Smooth muscle cell (in vitro differentiated cells): ENCODE measurements around the gene CLDN5. TPM values are rescaled to one million over a fixed set of nuclear protein-coding genes. Genes with fewer than 3 reads are reported as not detected.
"Not testable (repeated sequence)": the region's sequence is repeated elsewhere in the genome, so short reads cannot be mapped to it uniquely, and the experiment has no call there.

Experiments
- DNase-seq: peaks from one replicate; lab custom pipeline; 2025; ENCODE audit not compliant: unreplicated experiment; lab: John Stamatoyannopoulos, UW
- H2AFZ ChIP-seq: fragments of 200-600 bp; sonication (generic); 2 replicates; pipeline ENCODE4 v1.6.0; 2016; ENCODE audit warnings: antibody characterized with exemption, low read depth, mild to moderate bottlenecking
- H3F3A ChIP-seq: fragments of 200-600 bp; sonication (generic); 2 replicates; pipeline ENCODE4 v1.6.0; 2017; ENCODE audit warnings: antibody characterized with exemption, low read depth
- H3K27ac ChIP-seq: fragments of 200-600 bp; sonication (generic); 2 replicates; pipeline ENCODE4 v1.5.1; 2016; ENCODE audit warnings: low read depth, mild to moderate bottlenecking
- H3K27me3 ChIP-seq: fragments of 200-600 bp; sonication (generic); 2 replicates; pipeline ENCODE4 v1.6.1; 2016; ENCODE audit warnings: low read depth, mild to moderate bottlenecking
- H3K36me3 ChIP-seq: fragments of 200-600 bp; sonication (generic); 2 replicates; pipeline ENCODE4 v1.5.1; 2016; ENCODE audit warnings: low read depth
- H3K4me1 ChIP-seq: fragments of 200-600 bp; sonication (generic); 2 replicates; pipeline ENCODE4 v1.5.1; 2016; ENCODE audit warnings: low read depth
- H3K4me2 ChIP-seq: fragments of 200-600 bp; sonication (generic); 2 replicates; pipeline ENCODE4 v1.6.0; 2016; ENCODE audit warnings: mild to moderate bottlenecking
- H3K4me3 ChIP-seq: fragments of 200-600 bp; sonication (generic); 2 replicates; pipeline ENCODE4 v1.5.1; 2016; ENCODE audit warnings: mild to moderate bottlenecking
- H3K79me2 ChIP-seq: fragments of 200-600 bp; sonication (generic); 2 replicates; pipeline ENCODE4 v1.6.0; 2016; ENCODE audit warnings: low read depth, mild to moderate bottlenecking
- H3K9ac ChIP-seq: fragments of 200-600 bp; sonication (generic); 2 replicates; pipeline ENCODE4 v1.6.0; 2016; ENCODE audit warnings: low read depth
- H3K9me3 ChIP-seq: fragments of 200-600 bp; sonication (generic); replicated peaks from 2 replicates; pipeline ENCODE4 v1.5.1; 2016; ENCODE audit warnings: low read depth
- H4K20me1 ChIP-seq: fragments of 200-600 bp; sonication (generic); 2 replicates; pipeline ENCODE4 v1.6.0; 2016; ENCODE audit warnings: low read depth
- WGBS: methylation state at CpG from one replicate; pipeline ENCODE4 v1.1.7; 2016; ENCODE audit warnings: low lambda C conversion rate; 5-methylcytosine and 5-hydroxymethylcytosine counted together
- polyA plus RNA-seq: library from polyadenylated mRNA; unstranded; fragments of >200 nt; fragmentation: Nextera tagmentation; extraction: Ambion mirVana; gene quantifications from 2 replicates; pipeline ENCODE4 v1.2.1, GENCODE V29; 2016
- total RNA-seq: library from RNA; depleted of rRNA; stranded (reverse); fragments of >200 nt; gene quantifications from 2 replicates; pipeline ENCODE4 v1.2.3, GENCODE V29; 2014
- TF ChIP-seq, protein P1 (sequence below): fragments of 200-600 bp; sonication (generic); IDR thresholded peaks from 2 replicates; pipeline ENCODE4 v1.5.1; 2017; ENCODE audit warnings: borderline replicate concordance, mild to moderate bottlenecking, antibody characterized with exemption; ENCODE audit not compliant: insufficient read depth, poor library complexity, severe bottlenecking

Gene CLDN5
- total and polyA plus RNA-seq, 2 experiments from 2014 or later, result 0.11 TPM; not detected in 1

GRCh38 chr22:19536564-19536963, 12.4 kb upstream of the CLDN5 start:
- Histone ChIP-seq H3K9me3 (no peaks in the 10 kb centered on the region), H3K4me2 (no peak overlapping the region), H3K4me3 (no peak overlapping the region), H3K9ac (no peak overlapping the region), H3F3A (no peaks in the 10 kb centered on the region), H4K20me1 (no peaks in the 10 kb centered on the region), H3K36me3 (no peaks in the 10 kb centered on the region), H3K27ac (no peak overlapping the region), H2AFZ (no peak overlapping the region), H3K4me1 (no peaks in the 10 kb centered on the region), H3K27me3 (peaks cover 8% of the 10 kb centered on the region), H3K79me2 (no peaks in the 10 kb centered on the region)
- DNase-seq, result no peak
- TF ChIP-seq, protein P1, sequence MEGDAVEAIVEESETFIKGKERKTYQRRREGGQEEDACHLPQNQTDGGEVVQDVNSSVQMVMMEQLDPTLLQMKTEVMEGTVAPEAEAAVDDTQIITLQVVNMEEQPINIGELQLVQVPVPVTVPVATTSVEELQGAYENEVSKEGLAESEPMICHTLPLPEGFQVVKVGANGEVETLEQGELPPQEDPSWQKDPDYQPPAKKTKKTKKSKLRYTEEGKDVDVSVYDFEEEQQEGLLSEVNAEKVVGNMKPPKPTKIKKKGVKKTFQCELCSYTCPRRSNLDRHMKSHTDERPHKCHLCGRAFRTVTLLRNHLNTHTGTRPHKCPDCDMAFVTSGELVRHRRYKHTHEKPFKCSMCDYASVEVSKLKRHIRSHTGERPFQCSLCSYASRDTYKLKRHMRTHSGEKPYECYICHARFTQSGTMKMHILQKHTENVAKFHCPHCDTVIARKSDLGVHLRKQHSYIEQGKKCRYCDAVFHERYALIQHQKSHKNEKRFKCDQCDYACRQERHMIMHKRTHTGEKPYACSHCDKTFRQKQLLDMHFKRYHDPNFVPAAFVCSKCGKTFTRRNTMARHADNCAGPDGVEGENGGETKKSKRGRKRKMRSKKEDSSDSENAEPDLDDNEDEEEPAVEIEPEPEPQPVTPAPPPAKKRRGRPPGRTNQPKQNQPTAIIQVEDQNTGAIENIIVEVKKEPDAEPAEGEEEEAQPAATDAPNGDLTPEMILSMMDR, result no peak
- 95% methylated on average over 9 of the region's 9 CpGs for WGBS

GRCh38 chr22:19535001-19535400, 10.8 kb upstream of the CLDN5 start:
- WGBS, result 88% methylated on average over 3 of the region's 3 CpGs
- Histone ChIP-seq H3K4me1 (no peaks in the 10 kb centered on the region), H3K27me3 (peaks cover 4% of the 10 kb centered on the region), H4K20me1 (no peaks in the 10 kb centered on the region), H2AFZ (no peak overlapping the region), H3F3A (no peaks in the 10 kb centered on the region), H3K36me3 (no peaks in the 10 kb centered on the region), H3K79me2 (no peaks in the 10 kb centered on the region), H3K9me3 (no peaks in the 10 kb centered on the region), H3K4me2 (no peak overlapping the region), H3K9ac (no peak overlapping the region), H3K4me3 (no peak overlapping the region), H3K27ac (no peak overlapping the region)
- TF ChIP-seq, protein P1, result no peak
- DNase-seq, result no peak

- Histone ChIP-seq H3K4me2 (no peak overlapping the region), H3K27ac (no peak overlapping the region), H3F3A (no peaks in the 10 kb centered on the region), H3K27me3 (no peaks in the 10 kb centered on the region), H4K20me1 (no peaks in the 10 kb centered on the region), H3K79me2 (no peaks in the 10 kb centered on the region), H3K9me3 (no peaks in the 10 kb centered on the region), H3K36me3 (no peaks in the 10 kb centered on the region), H3K4me3 (no peak overlapping the region), H3K9ac (no peak overlapping the region), H3K4me1 (no peaks in the 10 kb centered on the region), H2AFZ (no peak overlapping the region)
- DNase-seq, result no peak
- TF ChIP-seq, protein P1, result no peak
Observed at GRCh38 chr22:19533857-19534256, 9.6 kb upstream of the CLDN5 start.

DNA sequence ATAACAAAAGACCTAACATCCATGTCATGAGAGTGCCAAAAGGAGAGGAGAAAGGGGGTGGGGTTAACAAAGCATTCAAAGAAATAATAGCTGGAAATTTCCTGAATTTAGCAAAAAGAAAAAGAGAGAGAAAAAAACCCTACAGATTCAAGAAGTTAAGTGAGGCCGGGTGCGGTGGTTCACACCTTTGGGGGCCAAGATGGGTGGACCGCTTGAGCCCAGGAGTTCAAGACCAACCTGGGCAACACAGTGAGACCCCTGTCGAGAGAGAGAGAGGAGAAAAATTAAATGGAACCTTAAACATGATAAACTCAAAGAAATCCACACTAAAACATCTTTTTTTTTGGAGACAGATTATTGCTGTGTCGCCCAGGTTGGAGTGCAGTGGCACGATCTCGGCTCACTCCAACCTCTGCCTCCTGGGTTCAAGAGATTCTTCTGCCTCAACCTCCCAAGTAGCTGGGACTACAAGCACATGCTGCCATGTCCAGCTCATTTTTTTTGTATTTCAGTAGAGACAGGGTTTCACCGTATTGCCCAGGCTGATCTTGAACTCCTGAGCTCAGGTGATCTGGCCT, 8.9 kb upstream of the CLDN5 start:
- Histone ChIP-seq H3K4me3 (no peak overlapping the region), H3K36me3 (no peaks in the 10 kb centered on the region), H3K27ac (no peak overlapping the region), H3F3A (no peaks in the 10 kb centered on the region), H3K27me3 (no peaks in the 10 kb centered on the region), H3K9me3 (no peaks in the 10 kb centered on the region), H3K4me1 (no peaks in the 10 kb centered on the region), H3K79me2 (no peaks in the 10 kb centered on the region), H4K20me1 (no peaks in the 10 kb centered on the region), H3K4me2 (no peak overlapping the region), H2AFZ (no peak overlapping the region), H3K9ac (no peak overlapping the region)
- TF ChIP-seq, protein P1, result no peak
- DNase-seq, result no peak
- 89% methylated on average over 8 of the region's 8 CpGs for WGBS

GRCh38 chr22:19531327-19531726, 7.1 kb upstream of the CLDN5 start:
- 91% methylated on average over 6 of the region's 6 CpGs for WGBS
- not testable (repeated sequence) for H2AFZ ChIP-seq, DNase-seq, H3K27ac ChIP-seq, H3K4me1 ChIP-seq, H3K4me3 ChIP-seq, H3K9me3 ChIP-seq, H3K36me3 ChIP-seq, H3F3A ChIP-seq, H3K4me2 ChIP-seq, H3K9ac ChIP-seq, H3K79me2 ChIP-seq, H3K27me3 ChIP-seq, H4K20me1 ChIP-seq
